T-helper 1 cell treated with Interleukin-12 subunit alpha and Interleukin-12 subunit beta and Interleukin-4 antibody, amounts not matched to agents 30 μg/mL and 1 μg/mL, for 36 hours (primary cell): ENCODE results near the gene ERGIC3.

Experiments
- H3K27ac Mint-ChIP-seq: one replicate; pipeline ENCODE4 v1.8.0; 2021; ENCODE audit warnings: mild to moderate bottlenecking, mixed read lengths
- H3K27me3 Mint-ChIP-seq: one replicate; pipeline ENCODE4 v1.8.0; 2021; ENCODE audit warnings: low read depth, mixed read lengths
- H3K36me3 Mint-ChIP-seq: one replicate; pipeline ENCODE4 v1.8.0; 2021; ENCODE audit warnings: low read depth, mixed read lengths
- H3K4me1 Mint-ChIP-seq: one replicate; pipeline ENCODE4 v1.8.0; 2021; ENCODE audit warnings: low read depth, mixed read lengths
- H3K4me3 Mint-ChIP-seq: one replicate; pipeline ENCODE4 v1.8.0; 2021; ENCODE audit warnings: mild to moderate bottlenecking, moderate library complexity, mixed read lengths
- H3K9me3 Mint-ChIP-seq: one replicate; pipeline ENCODE4 v1.8.0; 2021; ENCODE audit warnings: mixed read lengths

The ERGIC3 gene

GRCh38 chr20:35541783-35542662, at the start of gene ERGIC3:
Gene ERGIC3, plus strand, starts transcription at chr20:35542078. Its CDS starts 20 bp downstream, at chr20:35542098.
- Mint-ChIP-seq H3K4me3 (peak within 1 kb of the TSS; percentile 87), H3K36me3 (peaks cover 3% of the 10 kb centered on the region), H3K27me3 (no peaks in the 10 kb centered on the region), H3K4me1 (peaks cover 10% of the 10 kb centered on the region), H3K27ac (peak within 1 kb of the TSS; percentile 85), H3K9me3 (no peaks in the 10 kb centered on the region)

- peaks cover 50% of the 10 kb centered on the region for H3K36me3 Mint-ChIP-seq
- H3K27ac Mint-ChIP-seq: peak overlapping the region; percentile 5
- H3K27me3 Mint-ChIP-seq: no peaks in the 10 kb centered on the region
- H3K4me3 Mint-ChIP-seq: peak overlapping the region; percentile 100
- H3K9me3 Mint-ChIP-seq: no peaks in the 10 kb centered on the region
- peaks cover 42% of the 10 kb centered on the region for H3K4me1 Mint-ChIP-seq
Observed at GRCh38 chr20:35492352-35492751, 49.5 kb upstream of the ERGIC3 start.

GRCh38 chr20:35496481-35496880, 45.4 kb upstream of the ERGIC3 start:
- Mint-ChIP-seq H3K4me3 (no peak overlapping the region), H3K4me1 (peaks cover 19% of the 10 kb centered on the region)

DNA sequence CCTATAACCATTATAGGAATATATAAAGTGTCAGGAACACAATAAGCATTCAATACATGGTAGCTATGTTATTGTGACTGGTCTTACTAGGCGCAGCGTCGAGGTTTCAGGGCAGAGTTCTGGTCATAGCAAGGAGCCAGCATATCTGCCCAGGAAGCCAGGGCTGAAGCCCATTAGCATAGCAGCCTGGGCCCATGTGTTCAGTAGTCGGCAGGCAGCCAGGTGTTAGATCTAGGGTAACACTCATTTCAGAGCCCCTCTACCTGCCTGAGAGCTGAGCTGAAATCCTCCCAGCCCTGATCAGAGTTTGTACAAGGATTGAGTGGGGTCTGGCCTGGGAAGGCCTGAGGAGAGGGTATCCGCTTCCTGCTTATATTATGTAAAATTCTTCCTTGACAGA, 44.6 kb upstream of the ERGIC3 start:
- H3K4me3 Mint-ChIP-seq: no peak overlapping the region
- no peaks in the 10 kb centered on the region for H3K9me3 Mint-ChIP-seq
- H3K36me3 Mint-ChIP-seq: peaks cover 64% of the 10 kb centered on the region
- H3K4me1 Mint-ChIP-seq: peaks cover 15% of the 10 kb centered on the region
- H3K27me3 Mint-ChIP-seq: no peaks in the 10 kb centered on the region
- no peak overlapping the region for H3K27ac Mint-ChIP-seq

More at GRCh38 chr20:35496481-35496880, 45.4 kb upstream of the ERGIC3 start:
- no peaks in the 10 kb centered on the region for H3K9me3 Mint-ChIP-seq
- H3K27me3 Mint-ChIP-seq: no peaks in the 10 kb centered on the region
- no peak overlapping the region for H3K27ac Mint-ChIP-seq
- H3K36me3 Mint-ChIP-seq: peaks cover 59% of the 10 kb centered on the region

GRCh38 chr20:35497780-35498189, 44.1 kb upstream of the ERGIC3 start:
- no peaks in the 10 kb centered on the region for H3K27me3 Mint-ChIP-seq
- peaks cover 11% of the 10 kb centered on the region for H3K4me1 Mint-ChIP-seq
- H3K27ac Mint-ChIP-seq: no peak overlapping the region
- peaks cover 68% of the 10 kb centered on the region for H3K36me3 Mint-ChIP-seq
- no peak overlapping the region for H3K4me3 Mint-ChIP-seq
- H3K9me3 Mint-ChIP-seq: no peaks in the 10 kb centered on the region

DNA sequence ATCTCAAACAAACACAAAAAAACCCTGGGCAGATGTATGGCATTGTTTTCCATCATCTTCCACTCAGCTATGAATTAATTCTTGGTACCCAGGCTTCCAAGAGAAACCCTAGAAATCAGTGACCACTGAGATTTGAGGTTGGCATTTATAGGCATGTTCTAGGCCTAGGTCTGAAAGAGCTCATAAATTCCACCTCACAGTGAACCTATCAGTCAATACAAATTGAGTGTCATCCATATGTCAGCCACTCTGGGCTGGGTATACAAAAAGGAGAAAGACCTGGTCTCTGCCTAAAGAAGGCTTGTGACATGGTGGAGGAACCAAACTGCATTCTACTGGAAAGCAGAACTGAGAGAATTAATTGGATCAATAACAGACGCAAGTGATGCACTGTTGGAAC, 42.6 kb upstream of the ERGIC3 start:
- Mint-ChIP-seq H3K9me3 (no peaks in the 10 kb centered on the region), H3K4me3 (no peak overlapping the region)

DNA sequence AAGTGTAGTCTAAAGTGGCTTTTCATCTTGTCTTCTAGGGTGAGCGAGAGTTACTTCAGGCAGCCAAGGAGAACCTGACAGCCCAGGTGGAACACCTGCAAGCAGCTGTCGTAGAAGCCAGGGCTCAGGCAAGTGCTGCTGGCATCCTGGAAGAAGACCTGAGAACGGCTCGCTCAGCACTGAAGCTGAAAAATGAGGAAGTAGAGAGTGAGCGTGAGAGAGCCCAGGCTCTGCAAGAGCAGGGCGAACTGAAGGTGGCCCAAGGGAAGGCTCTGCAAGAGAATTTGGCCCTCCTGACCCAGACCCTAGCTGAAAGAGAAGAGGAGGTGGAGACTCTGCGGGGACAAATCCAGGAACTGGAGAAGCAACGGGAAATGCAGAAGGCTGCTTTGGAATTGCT, 39.5 kb upstream of the ERGIC3 start:
- Mint-ChIP-seq H3K36me3 (peaks cover 73% of the 10 kb centered on the region), H3K27me3 (no peaks in the 10 kb centered on the region), H3K27ac (no peak overlapping the region), H3K9me3 (no peaks in the 10 kb centered on the region), H3K4me3 (no peak overlapping the region), H3K4me1 (peaks cover 30% of the 10 kb centered on the region)

More for the DNA sequence above, 42.6 kb upstream of the ERGIC3 start:
- Mint-ChIP-seq H3K4me1 (peaks cover 16% of the 10 kb centered on the region), H3K27ac (no peak overlapping the region), H3K36me3 (peaks cover 70% of the 10 kb centered on the region), H3K27me3 (no peaks in the 10 kb centered on the region)

GRCh38 chr20:35503281-35503680, 38.6 kb upstream of the ERGIC3 start:
- H3K27ac Mint-ChIP-seq: no peak overlapping the region
- no peaks in the 10 kb centered on the region for H3K27me3 Mint-ChIP-seq
- H3K4me1 Mint-ChIP-seq: peaks cover 30% of the 10 kb centered on the region
- H3K4me3 Mint-ChIP-seq: no peak overlapping the region
- H3K36me3 Mint-ChIP-seq: peaks cover 70% of the 10 kb centered on the region
- no peaks in the 10 kb centered on the region for H3K9me3 Mint-ChIP-seq

- Mint-ChIP-seq H3K4me3 (no peak overlapping the region), H3K36me3 (peaks cover 72% of the 10 kb centered on the region), H3K27ac (no peak overlapping the region), H3K4me1 (peaks cover 30% of the 10 kb centered on the region), H3K9me3 (no peaks in the 10 kb centered on the region), H3K27me3 (no peaks in the 10 kb centered on the region)
Observed at GRCh38 chr20:35503841-35504561, 37.9 kb upstream of the ERGIC3 start.

GRCh38 chr20:35504751-35505150, 37.1 kb upstream of the ERGIC3 start:
- Mint-ChIP-seq H3K4me1 (peaks cover 30% of the 10 kb centered on the region), H3K4me3 (no peak overlapping the region), H3K36me3 (peaks cover 66% of the 10 kb centered on the region), H3K27ac (no peak overlapping the region), H3K27me3 (no peaks in the 10 kb centered on the region), H3K9me3 (no peaks in the 10 kb centered on the region)

DNA sequence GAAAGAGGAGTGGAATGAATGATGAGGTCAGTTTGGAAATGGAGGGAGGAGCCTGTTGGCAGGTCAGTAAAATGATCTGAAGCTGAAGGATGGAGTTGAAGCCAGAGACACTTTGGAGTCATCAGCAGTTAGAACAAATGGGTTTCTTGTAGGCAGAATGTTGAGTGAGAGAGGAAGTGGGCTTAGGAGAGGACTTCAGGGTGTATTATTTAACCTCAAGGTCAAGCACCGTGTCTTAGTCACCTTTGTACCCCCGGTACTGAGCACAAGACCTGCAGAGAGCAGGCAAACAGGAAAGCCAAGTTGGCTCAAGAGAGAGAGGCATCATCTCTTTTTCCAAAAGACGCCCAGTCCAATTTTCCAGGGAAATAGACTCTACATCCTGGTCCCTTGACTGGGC, 35.7 kb upstream of the ERGIC3 start:
- Mint-ChIP-seq H3K4me3 (no peak overlapping the region), H3K27ac (peak overlapping the region; percentile 55), H3K9me3 (no peaks in the 10 kb centered on the region), H3K4me1 (peaks cover 30% of the 10 kb centered on the region), H3K36me3 (peaks cover 53% of the 10 kb centered on the region), H3K27me3 (no peaks in the 10 kb centered on the region)

DNA sequence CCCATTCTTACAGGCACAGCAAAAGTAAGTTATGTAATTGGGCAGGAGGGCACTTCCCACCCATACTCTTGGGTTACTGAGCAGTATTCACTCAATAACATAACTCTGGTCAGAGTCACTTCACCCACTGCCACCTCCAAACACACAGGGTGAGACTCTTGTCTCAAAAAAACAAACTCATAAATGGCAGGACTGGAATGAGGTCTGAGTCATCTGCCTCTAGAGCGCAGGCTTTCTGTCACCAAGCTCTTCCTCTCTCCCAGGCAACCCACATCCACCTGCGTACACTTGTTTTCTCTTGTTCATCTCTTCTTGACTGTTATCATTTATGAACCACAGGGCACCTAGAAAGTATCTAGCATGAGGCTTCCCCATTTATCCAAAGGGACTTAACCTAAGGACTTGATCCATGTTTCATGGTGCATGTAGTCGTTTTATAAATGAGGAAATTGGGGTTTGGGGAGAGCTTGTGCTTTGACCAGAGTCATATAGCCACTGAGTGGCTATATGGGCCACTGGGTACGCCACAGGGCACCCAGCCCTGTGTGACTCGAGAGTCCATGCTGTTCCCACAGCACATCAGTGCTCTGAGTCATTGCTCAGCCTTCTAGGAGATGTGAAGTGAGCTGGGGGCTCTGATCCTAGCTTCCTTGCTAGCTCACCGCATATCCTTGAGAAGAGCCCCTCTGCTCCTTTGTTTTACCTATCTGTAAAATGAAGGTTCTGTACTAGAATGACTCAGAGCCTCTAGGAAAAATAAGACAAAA, 34.8 kb upstream of the ERGIC3 start:
- Mint-ChIP-seq H3K27me3 (no peaks in the 10 kb centered on the region), H3K36me3 (peaks cover 56% of the 10 kb centered on the region), H3K4me1 (peaks cover 29% of the 10 kb centered on the region), H3K4me3 (no peak overlapping the region), H3K27ac (peak overlapping the region; percentile 32), H3K9me3 (no peaks in the 10 kb centered on the region)

DNA sequence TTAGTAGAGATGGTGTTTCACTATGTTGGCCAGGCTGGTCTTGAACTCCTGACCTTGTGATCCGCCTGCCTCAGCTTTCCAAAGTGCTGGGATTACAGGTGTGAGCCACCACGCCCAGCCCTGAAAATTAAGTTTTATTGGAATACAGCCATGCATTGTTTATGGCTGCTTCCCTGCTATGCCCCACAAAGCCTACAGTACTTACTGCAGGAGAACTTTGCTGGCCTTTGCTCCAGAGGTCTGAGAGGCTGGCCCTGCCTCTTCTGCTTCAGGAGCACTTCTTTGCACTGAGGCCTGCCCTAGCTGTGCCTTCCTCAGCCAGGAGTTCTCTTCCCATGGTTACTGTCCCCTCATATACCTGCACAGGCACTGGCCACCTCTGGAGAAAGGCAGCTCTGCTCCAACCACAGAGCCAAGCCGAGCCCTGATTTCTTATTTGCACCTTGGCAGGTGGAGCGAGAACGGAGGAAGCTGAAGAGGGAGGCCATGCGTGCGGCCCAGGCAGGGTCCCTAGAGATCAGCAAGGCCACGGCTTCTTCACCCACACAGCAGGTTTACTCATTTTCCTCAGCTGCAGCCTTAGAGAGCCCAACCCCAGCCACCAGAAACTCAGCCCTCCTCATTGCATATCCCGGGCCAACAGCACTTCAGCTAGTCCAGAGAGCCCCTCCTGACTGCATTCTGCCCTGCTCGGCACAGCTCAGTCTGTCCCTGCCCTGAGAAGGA, 33.2 kb upstream of the ERGIC3 start:
- Mint-ChIP-seq H3K36me3 (peaks cover 44% of the 10 kb centered on the region), H3K4me3 (no peak overlapping the region), H3K9me3 (no peaks in the 10 kb centered on the region), H3K27me3 (no peaks in the 10 kb centered on the region), H3K27ac (no peak overlapping the region), H3K4me1 (peaks cover 23% of the 10 kb centered on the region)
